ENCODE results near the gene NOL4L.
"Not testable (repeated sequence)": the region's sequence is repeated elsewhere in the genome, so short reads cannot be mapped to it uniquely, and the experiment has no call there.

The NOL4L gene

GRCh38 chr20:32416206-32416605, 168.9 kb downstream of the NOL4L start:
- peaks cover 22% of the 10 kb centered on the region for H3K4me1 Mint-ChIP-seq
- no peak overlapping the region for H3K27ac Mint-ChIP-seq
- no peaks in the 10 kb centered on the region for H3K9me3 Mint-ChIP-seq
- H3K36me3 Mint-ChIP-seq (ENCODE audit: low read depth) = peaks cover 26% of the 10 kb centered on the region
- no peak for TF ChIP-seq CTCF (IDR thresholded peaks at IDR 0.05)
- H3K4me3 Mint-ChIP-seq = no peak overlapping the region
- no peaks in the 10 kb centered on the region for H3K27me3 Mint-ChIP-seq (ENCODE audit: low read depth, poor library complexity)
- DNase-seq = no peak

- no peak for DNase-seq
- no peak for TF ChIP-seq CTCF (IDR thresholded peaks at IDR 0.05)
- no peaks in the 10 kb centered on the region for H3K9me3 Mint-ChIP-seq
- H3K27me3 Mint-ChIP-seq (ENCODE audit: low read depth, poor library complexity) = no peaks in the 10 kb centered on the region
- no peak overlapping the region for H3K4me3 Mint-ChIP-seq
- peak overlapping the region; percentile 87 for H3K27ac Mint-ChIP-seq
- peaks cover 25% of the 10 kb centered on the region for H3K36me3 Mint-ChIP-seq (ENCODE audit: low read depth)
- peaks cover 22% of the 10 kb centered on the region for H3K4me1 Mint-ChIP-seq
Observed at GRCh38 chr20:32415494-32415893, 169.6 kb downstream of the NOL4L start.

- Mint-ChIP-seq H3K36me3 (ENCODE audit: low read depth) (peaks cover 14% of the 10 kb centered on the region), H3K9me3 (no peaks in the 10 kb centered on the region), H3K4me3 (no peak overlapping the region), H3K27me3 (ENCODE audit: low read depth, poor library complexity) (no peaks in the 10 kb centered on the region), H3K4me1 (peaks cover 22% of the 10 kb centered on the region), H3K27ac (no peak overlapping the region)
- TF ChIP-seq CTCF (IDR thresholded peaks at IDR 0.05) = no peak
- no peak for DNase-seq
Observed at GRCh38 chr20:32411955-32412706, 173.0 kb downstream of the NOL4L start.

- Mint-ChIP-seq H3K27ac (peak overlapping the region; percentile 91), H3K36me3 (ENCODE audit: low read depth) (peaks cover 13% of the 10 kb centered on the region)
- not testable (repeated sequence) for H3K4me1 Mint-ChIP-seq; H3K4me3 Mint-ChIP-seq; H3K9me3 Mint-ChIP-seq; DNase-seq; H3K27me3 Mint-ChIP-seq (ENCODE audit: low read depth, poor library complexity)
Observed at GRCh38 chr20:32407131-32407750, 177.9 kb downstream of the NOL4L start.

- Mint-ChIP-seq H3K4me1 (no peaks in the 10 kb centered on the region), H3K4me3 (no peak overlapping the region), H3K27me3 (ENCODE audit: low read depth, poor library complexity) (no peaks in the 10 kb centered on the region), H3K27ac (no peak overlapping the region), H3K9me3 (no peaks in the 10 kb centered on the region), H3K36me3 (ENCODE audit: low read depth) (peaks cover 13% of the 10 kb centered on the region)
- no peak for DNase-seq
- no peak for TF ChIP-seq CTCF (IDR thresholded peaks at IDR 0.05)
Observed at GRCh38 chr20:32406701-32407100, 178.4 kb downstream of the NOL4L start.

- Mint-ChIP-seq H3K27me3 (ENCODE audit: low read depth, poor library complexity) (no peaks in the 10 kb centered on the region), H3K9me3 (no peaks in the 10 kb centered on the region), H3K27ac (no peak overlapping the region), H3K4me1 (no peaks in the 10 kb centered on the region), H3K36me3 (ENCODE audit: low read depth) (peaks cover 34% of the 10 kb centered on the region), H3K4me3 (no peak overlapping the region)
- no peak for TF ChIP-seq CTCF (IDR thresholded peaks at IDR 0.05)
- no peak for DNase-seq
Observed at GRCh38 chr20:32404017-32404416, 181.1 kb downstream of the NOL4L start.

Measured in nephron progenitor cell (in vitro differentiated cells).